ENCODE data around the gene SLC2A5.

DNA sequence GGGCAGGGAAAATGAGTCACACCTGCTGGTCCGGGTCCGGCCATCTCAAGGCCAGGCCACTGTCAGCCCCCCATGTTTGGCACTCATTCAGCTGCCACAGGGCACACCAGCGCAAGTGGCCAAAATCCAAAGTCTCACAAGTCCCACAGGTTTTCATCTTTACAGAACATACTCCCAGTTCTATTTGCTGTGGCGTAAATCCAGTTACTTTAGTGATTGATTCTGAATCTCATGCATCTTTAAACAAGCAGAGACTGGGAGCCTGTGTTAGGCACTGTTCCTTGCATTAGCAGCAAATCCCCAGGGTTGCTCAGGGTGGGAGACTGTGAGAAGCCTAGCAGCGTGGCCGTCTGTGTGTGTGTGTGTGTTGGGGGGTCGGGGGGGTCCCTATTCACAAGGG, 1.1 kb upstream of the SLC2A5 start:
- TF ChIP-seq, protein P1, sequence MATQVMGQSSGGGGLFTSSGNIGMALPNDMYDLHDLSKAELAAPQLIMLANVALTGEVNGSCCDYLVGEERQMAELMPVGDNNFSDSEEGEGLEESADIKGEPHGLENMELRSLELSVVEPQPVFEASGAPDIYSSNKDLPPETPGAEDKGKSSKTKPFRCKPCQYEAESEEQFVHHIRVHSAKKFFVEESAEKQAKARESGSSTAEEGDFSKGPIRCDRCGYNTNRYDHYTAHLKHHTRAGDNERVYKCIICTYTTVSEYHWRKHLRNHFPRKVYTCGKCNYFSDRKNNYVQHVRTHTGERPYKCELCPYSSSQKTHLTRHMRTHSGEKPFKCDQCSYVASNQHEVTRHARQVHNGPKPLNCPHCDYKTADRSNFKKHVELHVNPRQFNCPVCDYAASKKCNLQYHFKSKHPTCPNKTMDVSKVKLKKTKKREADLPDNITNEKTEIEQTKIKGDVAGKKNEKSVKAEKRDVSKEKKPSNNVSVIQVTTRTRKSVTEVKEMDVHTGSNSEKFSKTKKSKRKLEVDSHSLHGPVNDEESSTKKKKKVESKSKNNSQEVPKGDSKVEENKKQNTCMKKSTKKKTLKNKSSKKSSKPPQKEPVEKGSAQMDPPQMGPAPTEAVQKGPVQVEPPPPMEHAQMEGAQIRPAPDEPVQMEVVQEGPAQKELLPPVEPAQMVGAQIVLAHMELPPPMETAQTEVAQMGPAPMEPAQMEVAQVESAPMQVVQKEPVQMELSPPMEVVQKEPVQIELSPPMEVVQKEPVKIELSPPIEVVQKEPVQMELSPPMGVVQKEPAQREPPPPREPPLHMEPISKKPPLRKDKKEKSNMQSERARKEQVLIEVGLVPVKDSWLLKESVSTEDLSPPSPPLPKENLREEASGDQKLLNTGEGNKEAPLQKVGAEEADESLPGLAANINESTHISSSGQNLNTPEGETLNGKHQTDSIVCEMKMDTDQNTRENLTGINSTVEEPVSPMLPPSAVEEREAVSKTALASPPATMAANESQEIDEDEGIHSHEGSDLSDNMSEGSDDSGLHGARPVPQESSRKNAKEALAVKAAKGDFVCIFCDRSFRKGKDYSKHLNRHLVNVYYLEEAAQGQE (IDR thresholded peaks at IDR 0.05; ENCODE audit: insufficient replicate concordance, low read depth), result no peak
- TF ChIP-seq, protein P2, sequence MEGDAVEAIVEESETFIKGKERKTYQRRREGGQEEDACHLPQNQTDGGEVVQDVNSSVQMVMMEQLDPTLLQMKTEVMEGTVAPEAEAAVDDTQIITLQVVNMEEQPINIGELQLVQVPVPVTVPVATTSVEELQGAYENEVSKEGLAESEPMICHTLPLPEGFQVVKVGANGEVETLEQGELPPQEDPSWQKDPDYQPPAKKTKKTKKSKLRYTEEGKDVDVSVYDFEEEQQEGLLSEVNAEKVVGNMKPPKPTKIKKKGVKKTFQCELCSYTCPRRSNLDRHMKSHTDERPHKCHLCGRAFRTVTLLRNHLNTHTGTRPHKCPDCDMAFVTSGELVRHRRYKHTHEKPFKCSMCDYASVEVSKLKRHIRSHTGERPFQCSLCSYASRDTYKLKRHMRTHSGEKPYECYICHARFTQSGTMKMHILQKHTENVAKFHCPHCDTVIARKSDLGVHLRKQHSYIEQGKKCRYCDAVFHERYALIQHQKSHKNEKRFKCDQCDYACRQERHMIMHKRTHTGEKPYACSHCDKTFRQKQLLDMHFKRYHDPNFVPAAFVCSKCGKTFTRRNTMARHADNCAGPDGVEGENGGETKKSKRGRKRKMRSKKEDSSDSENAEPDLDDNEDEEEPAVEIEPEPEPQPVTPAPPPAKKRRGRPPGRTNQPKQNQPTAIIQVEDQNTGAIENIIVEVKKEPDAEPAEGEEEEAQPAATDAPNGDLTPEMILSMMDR (IDR thresholded peaks at IDR 0.05; ENCODE audit: insufficient read depth, low read length), result no peak

Data from HL-60 (cell line).